Measurements from ENCODE around the gene CLPSL1. TPM values are rescaled to one million over a fixed set of nuclear protein-coding genes. Genes with fewer than 3 reads are reported as not detected.

Gene CLPSL1
- total and polyA plus RNA-seq, 2 of the 13 experiments (the other 11 are each of a cell fraction or from before 2014, with no cell fraction given) = not detected

- TF ChIP-seq AHDC1 (CRISPR knock-in tag; IDR thresholded peaks at IDR 0.05; ENCODE audit: borderline replicate concordance) (peak; percentile 84), NR2F2 (IDR thresholded peaks at IDR 0.05; ENCODE audit: borderline replicate concordance, low read depth) (peak; percentile 46; the same call in 1 of the 2 replicates), ZBTB43 (CRISPR knock-in tag; conservative IDR thresholded peaks at IDR 0.05) (peak; percentile 41), SIX4 (CRISPR knock-in tag; IDR thresholded peaks at IDR 0.05) (peak; percentile 37; the same call in 1 of the 2 replicates), MLLT10 (CRISPR knock-in tag; IDR thresholded peaks at IDR 0.05) (no peak), ZNF761 (CRISPR knock-in tag; conservative IDR thresholded peaks at IDR 0.05) (no peak), ZBTB49 (CRISPR knock-in tag; IDR thresholded peaks at IDR 0.05; ENCODE audit: borderline replicate concordance) (no peak), ARNTL (CRISPR knock-in tag; IDR thresholded peaks at IDR 0.05) (peak; percentile 44; the same call in 1 of the 2 replicates), ZNF33A (CRISPR knock-in tag; IDR thresholded peaks at IDR 0.05; ENCODE audit: borderline replicate concordance) (no peak), NBN (conservative IDR thresholded peaks at IDR 0.05) (no peak), MTF1 (CRISPR knock-in tag; IDR thresholded peaks at IDR 0.05) (no peak), ZNF3 (CRISPR knock-in tag; IDR thresholded peaks at IDR 0.05) (peak; percentile 22; the same call in 1 of the 2 replicates), ZBTB38 (CRISPR knock-in tag; IDR thresholded peaks at IDR 0.05) (peak; percentile 57), KMT2B (CRISPR knock-in tag; IDR thresholded peaks at IDR 0.05) (peak; percentile 92), AFF4 (CRISPR knock-in tag; IDR thresholded peaks at IDR 0.05) (no peak), MIER3 (CRISPR knock-in tag; IDR thresholded peaks at IDR 0.05; ENCODE audit: borderline replicate concordance) (peak; percentile 71)
Observed at GRCh38 chr6:35731736-35732532, 48.9 kb upstream of the CLPSL1 start (continued).
